ENCODE measurements around the gene CGB1. TPM values are rescaled to one million over a fixed set of nuclear protein-coding genes. Genes with fewer than 3 reads are reported as not detected.

The CGB1 gene
- total and polyA plus RNA-seq, 10 of the 15 experiments (the other 5 are each of a cell fraction or from before 2014, with no cell fraction given): not detected

- H2AFZ ChIP-seq (ENCODE audit: control insufficient read depth, low read depth, low read length): peak within 1 kb of the TSS; percentile 87
- H3K27ac ChIP-seq (ENCODE audit: control insufficient read depth, insufficient read depth): peak within 1 kb of the TSS; percentile 87
- intact Hi-C loops (cut with micrococcal nuclease; ENCODE audit: unreplicated experiment): no loop called here
- H3K9me3 ChIP-seq (replicated peaks; ENCODE audit: control insufficient read depth, insufficient read depth, low read length): no peaks in the 10 kb centered on the region; the same call in 2 of the 3 replicates
- in situ Hi-C loops (cut with MboI): no loop called here
- peaks cover 39% of the 10 kb centered on the region for H3K79me2 ChIP-seq (ENCODE audit: control insufficient read depth, insufficient read depth, low read length)
- H3K4me2 ChIP-seq (ENCODE audit: control insufficient read depth, insufficient read depth): peak within 1 kb of the TSS; percentile 80
- peak within 1 kb of the TSS; percentile 90 for H3K9ac ChIP-seq (ENCODE audit: control insufficient read depth, insufficient read depth, low read length)
- ATAC-seq (peak; percentile 97), FAIRE-seq (peak; percentile 95), DNase-seq (ENCODE audit: low read depth, low spot score) (peak; percentile 94)
- CTCF ChIA-PET: interaction anchor here (4.7 kb wide), 1 partner anchor 12 kb away, joined by 35 read pairs; no protein-coding TSS in a partner anchor
- WGBS (ENCODE audit: insufficient coverage, insufficient replicate concordance, low lambda C conversion rate, missing lambda C conversion rate): 1% methylated on average over 85 of the region's 89 CpGs
- BruUV-seq (replicated peaks): no TSS peak
- RAD21 ChIA-PET (ENCODE audit: unreplicated experiment): interaction anchor here (1.2 kb wide), 1 partner anchor 114 kb away, joined by 3 read pairs; no protein-coding TSS in a partner anchor
- H3K27me3 ChIP-seq (replicated peaks in 1 of 2; ENCODE audit: control insufficient read depth in 2 of 2, insufficient read depth in 2 of 2, low read length in 1 of 2): no peaks in the 10 kb centered on the region
- peaks cover 6 to 15% of the 10 kb centered on the region in 2 experiments for H3K36me3 ChIP-seq (ENCODE audit: control insufficient read depth in 2 of 2, insufficient read depth in 2 of 2, low read length in 1 of 2)
- SMC1A ChIA-PET (ENCODE audit: uncharacterized antibody, unreplicated experiment): no interaction called here
- H3K4me1 ChIP-seq (ENCODE audit: control insufficient read depth, insufficient read depth, low read length): peaks cover 4% of the 10 kb centered on the region; the same call in 1 of the 2 replicates
- POLR2A ChIA-PET: no interaction called here
- H3K4me3 ChIP-seq: peak within 1 kb of the TSS; percentile 89
- 0 out of 2 replicates have a peak, but pooled peaks cover 4% of the 10 kb centered on the region for H4K20me1 ChIP-seq (ENCODE audit: control insufficient read depth, insufficient read depth)
- TF ChIP-seq CUX1 (IDR thresholded peaks at IDR 0.05; ENCODE audit: insufficient replicate concordance, low read depth, low read length): peak; percentile 55
- TF ChIP-seq HCFC1 (IDR thresholded peaks at IDR 0.05; ENCODE audit: low read length): peak; percentile 53
- TF ChIP-seq ATF7 (IDR thresholded peaks at IDR 0.05; ENCODE audit: low read depth): no peak
- TF ChIP-seq STAT3 (IDR thresholded peaks at IDR 0.05; ENCODE audit: low read depth, low read length): no peak
- TF ChIP-seq HDGF (IDR thresholded peaks at IDR 0.05): peak; percentile 62; the same call in 1 of the 2 replicates
- 0 out of 2 replicates have a peak, but pooled peaks have one; percentile 40 for TF ChIP-seq PAX5 (IDR thresholded peaks at IDR 0.05; ENCODE audit: borderline replicate concordance, low read depth, low read length)
- no peak for TF ChIP-seq CEBPZ (IDR thresholded peaks at IDR 0.05; ENCODE audit: low read depth, low read length)
- no peak for TF ChIP-seq SIX5 (IDR thresholded peaks at IDR 0.05; ENCODE audit: low read depth, low read length, severe bottlenecking)
- no peak for TF ChIP-seq SMC3 (IDR thresholded peaks at IDR 0.05; ENCODE audit: borderline replicate concordance, low read length)
- TF ChIP-seq CTCF (IDR thresholded peaks at IDR 0.05 in 2 of 3, conservative IDR thresholded peaks at IDR 0.05 in 1 of 3; ENCODE audit: control insufficient read depth in 2 of 3, extremely low read depth in 1 of 3, insufficient read depth in 1 of 3, low read depth in 3 of 3, low read length in 3 of 3): no peak
- TF ChIP-seq LARP7 (IDR thresholded peaks at IDR 0.05): peak; percentile 98
- TF ChIP-seq GABPA (IDR thresholded peaks at IDR 0.05; ENCODE audit: low read depth): no peak
Observed at GRCh38 chr19:49085020-49085867, 48.5 kb upstream of the CGB1 start, which contains the start of gene SNRNP70. Gene SNRNP70, plus strand, starts transcription at chr19:49085451. Its CDS starts 964 bp downstream, at chr19:49086415.
